GM19240 (cell line): ENCODE results near the gene CCDC51.
"Not testable (repeated sequence)": the region's sequence is repeated elsewhere in the genome, so short reads cannot be mapped to it uniquely, and the experiment has no call there.

ENCODE experiments used
- DNase-seq: peaks from one replicate; pipeline ENCODE4 v3.0.0; 2011; ENCODE audit warnings: low spot score; ENCODE audit not compliant: insufficient read length

Gene CCDC51

DNA sequence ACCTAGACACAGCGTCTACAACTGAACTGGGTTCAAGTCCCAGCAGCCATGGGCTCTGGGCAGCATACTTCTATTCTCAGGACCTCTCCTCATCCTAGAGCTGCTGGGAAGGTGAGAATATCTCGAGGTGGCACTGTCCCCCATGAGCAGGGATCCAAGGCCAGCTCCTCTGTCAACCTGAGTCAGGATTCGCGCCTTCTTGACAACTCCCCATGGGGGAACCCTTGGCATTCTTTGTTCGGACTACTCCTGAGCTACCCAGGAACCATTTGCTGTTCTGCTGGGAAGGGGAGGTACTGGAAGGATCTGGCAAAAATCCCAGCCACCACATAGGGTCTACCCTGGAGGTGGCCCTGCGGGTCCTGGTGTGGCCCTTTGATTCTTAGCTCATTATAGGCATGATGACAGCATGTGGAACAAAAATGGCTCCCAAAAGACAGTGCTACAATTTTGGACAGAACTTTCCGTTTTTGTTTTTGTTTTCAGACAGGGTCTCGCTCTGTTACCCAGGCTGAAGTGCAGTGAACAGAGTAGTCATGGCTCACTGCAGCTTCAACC is 32.3 kb downstream of the CCDC51 start:
- peak; percentile 0 for DNase-seq

DNA sequence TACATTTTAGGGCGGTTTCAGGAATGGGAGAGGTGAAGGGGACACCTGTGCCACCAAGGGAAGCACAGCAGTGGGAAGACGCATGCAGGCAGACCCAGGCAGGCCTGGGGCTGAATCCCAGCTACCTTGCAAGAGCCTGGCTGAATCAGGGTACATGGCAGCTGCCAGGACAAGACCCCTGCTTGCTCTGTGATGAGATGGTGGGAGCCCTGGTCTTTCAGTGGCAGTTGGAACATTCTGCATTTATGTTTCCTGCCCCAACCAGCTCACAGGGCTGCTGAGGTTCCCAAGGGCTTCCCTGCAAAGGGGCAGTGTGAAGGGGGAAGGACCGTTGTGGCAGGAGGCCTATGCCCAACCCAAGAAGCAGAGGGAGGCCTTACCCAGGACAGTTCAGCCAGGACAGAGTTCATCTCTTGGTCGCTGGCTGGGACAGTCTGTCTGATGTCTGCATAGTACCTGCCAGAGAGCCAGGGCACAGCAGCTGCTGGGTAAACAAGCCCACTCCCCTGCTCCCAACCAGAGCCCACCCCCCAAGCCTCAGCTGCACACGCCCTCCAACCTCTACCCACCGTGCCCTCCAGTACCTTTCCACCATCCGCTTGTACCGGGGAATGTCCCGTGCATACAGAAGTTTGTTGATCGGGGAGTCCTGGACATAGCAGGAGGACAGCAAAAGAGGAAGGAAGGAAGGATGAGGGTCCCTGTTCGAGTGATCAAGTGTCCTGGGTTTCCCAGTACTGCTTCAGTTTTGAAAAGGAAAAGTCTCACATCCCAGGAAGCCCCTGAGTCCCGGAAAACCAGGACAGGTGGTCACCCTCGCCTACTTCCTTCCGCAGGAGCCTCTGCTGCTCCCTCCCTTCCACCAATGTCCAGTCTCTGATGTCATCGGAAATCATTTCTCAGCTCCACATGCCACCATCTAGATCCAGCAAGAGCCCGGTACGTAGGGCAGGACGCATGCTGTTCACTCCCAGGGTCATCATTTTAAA is 33.2 kb downstream of the CCDC51 start:
- peak; percentile 2 for DNase-seq

DNA sequence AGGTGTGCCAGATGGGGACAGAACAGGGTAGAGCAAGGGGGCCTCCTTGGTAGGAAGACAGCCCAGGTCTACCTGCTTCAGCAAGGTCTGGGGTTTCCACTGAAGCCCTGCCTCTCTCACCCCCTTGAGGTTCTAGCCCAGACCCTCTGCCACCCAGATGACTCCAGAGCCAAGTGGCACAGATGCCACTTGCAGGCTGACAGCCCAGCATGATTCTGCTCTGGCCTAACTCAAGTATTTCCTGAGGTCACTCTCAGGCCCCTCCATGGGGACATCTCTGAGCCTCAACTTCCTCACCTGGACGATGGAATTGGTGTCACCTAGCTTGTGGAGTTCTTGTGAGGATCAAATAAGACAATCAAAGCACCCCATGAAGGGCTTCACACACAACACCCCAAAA is 33.9 kb downstream of the CCDC51 start:
- DNase-seq, result peak; percentile 0

DNA sequence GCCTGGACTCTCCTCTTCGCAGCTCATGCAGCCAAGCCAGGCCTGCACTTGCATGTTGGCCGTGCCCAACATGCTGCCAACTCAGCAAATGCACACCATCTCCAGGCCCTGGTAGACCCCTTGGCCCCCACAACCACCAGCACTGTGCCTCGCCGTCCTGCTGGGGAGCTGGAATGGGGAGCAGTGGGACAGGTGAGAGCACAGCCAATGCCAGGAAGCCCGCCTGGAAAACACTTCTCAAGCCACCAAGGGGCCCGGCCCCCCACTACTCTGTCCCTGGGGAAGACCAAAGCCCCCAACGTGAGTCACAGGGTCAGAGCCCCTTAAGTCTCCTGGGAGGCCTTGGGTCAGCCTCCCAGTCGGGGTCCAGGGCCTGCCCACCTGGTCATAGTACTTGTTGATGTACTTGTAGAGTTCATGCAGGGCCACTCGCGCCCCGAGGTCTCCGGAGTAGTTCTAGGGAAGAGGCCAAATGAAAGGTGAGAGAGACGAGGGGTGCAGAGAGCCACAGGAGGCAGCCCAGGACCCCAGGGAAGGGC is 34.5 kb downstream of the CCDC51 start:
- no peak for DNase-seq

DNA sequence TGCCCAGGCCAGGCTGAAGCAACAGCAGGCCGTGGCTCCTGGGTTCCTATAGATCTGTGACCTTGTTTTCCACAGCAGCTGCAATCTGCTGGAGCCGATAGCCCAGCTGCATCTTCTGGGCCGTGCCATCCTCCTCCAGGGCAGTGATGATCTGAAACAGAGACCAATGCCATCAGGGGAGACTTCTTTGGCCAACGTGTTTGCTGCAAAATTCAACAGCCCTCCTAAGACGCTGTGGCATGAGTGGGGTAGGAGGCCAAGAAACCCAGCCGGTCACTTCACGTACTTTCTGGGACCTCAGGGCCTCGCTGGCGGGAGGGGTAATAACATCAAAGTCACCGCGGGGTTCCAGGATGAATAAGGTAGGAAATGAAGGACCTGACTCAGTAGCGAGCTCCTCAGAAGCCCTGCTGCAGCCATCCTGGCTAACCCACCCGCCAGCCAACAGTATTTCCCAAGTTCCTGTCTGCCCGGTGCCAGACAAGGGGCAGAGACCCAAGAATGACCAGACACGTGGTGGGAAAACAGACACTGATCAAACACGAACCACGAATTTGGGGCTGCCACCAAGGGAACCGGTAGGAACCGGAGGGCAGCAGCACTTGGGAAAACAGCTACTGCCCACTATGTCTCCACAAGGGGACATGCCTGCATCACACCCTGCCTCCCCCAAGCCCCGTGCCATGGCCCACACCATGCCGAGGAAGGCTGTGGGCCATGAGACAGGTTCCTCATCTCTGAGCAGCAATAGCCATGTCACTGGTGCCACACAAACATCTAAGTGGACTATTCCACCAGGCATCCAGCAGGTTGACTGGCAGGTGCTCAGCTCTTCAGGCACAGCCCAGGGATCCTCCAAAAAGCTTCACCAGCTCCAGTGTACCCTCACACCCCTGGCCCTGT is 35.2 kb downstream of the CCDC51 start:
- DNase-seq, result peak; percentile 1

DNA sequence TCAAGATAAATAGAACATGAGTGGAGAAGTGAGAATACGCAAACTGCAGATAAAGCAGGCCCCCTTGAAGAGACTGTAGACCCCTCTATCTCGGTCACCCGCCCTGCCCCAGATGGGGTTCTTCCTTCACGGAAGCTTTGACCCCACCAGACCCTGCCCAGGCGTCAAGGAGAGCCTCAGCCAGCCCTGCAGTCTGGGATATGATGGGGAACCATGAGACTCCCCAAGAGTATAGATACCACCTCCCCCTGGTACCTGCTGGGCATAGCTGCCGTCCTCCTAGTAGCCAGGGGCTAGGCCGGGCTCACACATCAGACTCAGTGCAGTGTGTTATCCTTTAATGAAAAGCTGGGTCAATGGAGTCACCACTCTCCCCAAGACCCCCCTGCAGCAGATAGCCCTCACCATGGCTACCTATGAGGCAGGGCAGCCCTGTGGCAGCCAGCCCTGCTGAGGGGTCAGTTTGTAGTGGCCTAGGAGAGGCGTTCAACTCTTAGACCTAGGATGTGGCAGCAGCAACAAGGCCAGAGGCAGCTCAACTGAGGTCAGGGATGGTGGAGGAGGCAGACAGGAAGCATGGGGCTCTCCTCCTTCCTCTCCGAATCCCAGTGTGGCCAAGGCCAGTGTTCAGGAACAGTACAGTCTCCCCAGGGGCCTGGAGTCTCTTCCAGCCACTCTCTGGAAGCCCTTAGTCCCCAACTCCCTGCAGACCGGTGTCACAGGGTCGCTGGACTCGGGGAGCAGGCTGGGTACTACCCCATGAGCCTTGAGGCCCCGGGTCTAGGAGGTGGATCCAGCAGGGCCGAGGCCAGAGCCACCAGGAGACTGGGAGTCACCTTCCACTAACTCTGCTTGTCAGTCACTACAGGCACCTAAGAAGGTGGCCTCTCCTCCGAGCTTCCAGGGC is 36.1 kb downstream of the CCDC51 start:
- peak; percentile 1 for DNase-seq

DNA sequence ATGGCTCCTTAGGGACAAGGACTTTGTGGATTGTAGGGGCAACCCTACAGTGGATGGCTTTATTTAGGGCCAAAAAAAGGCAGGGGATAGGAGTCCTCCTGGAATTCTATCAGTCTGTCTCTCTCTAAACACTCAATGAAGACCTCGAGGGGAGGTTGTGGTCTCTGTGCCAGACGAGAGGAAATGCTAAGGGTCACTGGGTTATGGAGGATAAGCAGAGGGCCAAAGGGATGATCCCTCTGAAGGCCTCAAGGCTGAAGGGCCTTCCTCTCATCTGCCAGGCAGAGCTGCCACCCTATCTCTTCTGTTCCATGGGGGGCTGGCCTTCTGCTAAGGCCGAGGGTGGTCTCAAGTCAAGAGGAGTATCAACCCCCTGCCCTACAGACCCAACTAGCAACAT is 37.0 kb downstream of the CCDC51 start:
- DNase-seq, result peak; percentile 0

DNA sequence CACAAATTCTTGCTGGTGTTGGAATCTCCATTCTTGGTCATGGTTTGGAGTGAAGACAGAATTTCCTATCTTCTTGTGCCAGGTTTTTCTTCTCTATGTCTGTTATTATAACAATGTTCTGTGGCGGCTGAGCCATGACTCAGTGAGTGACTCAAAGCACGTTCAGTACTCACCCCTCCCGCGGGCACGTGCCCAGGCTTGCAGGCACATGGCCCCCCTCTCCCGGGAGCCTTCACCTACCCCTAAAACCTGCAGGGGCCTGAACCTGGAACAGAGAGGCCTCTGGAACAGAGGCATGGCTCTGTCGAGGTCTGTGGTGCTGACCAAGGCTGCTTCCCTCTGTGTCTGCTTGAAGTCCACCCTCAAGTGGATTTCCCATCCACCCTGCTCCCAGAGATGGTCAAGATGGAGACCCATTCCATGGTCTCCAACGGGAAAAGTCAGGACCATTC is 37.6 kb downstream of the CCDC51 start:
- no peak for DNase-seq

DNA sequence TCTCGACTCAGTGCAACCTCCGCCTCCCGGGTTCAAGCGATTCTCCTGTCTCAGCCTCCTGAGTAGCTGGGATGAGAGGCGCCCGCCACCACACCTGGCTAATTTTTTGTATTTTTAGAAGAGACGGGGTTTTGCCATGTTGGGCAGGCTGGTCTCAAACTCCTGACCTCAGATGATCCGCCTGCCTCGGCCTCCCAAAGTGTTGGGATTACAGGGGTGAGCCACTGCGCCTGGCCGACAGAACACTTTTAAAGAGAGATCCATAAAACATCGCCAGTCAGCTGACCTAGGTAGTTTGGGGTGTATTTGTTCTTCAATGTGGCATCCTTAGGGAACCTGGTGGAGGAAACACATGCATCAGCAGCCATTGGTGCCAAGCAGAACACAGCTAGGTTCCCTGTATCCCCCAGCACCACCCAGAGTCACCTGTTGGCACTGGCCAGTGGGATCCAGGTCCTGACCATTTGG is 38.5 kb downstream of the CCDC51 start:
- DNase-seq, result not testable (repeated sequence)

DNA sequence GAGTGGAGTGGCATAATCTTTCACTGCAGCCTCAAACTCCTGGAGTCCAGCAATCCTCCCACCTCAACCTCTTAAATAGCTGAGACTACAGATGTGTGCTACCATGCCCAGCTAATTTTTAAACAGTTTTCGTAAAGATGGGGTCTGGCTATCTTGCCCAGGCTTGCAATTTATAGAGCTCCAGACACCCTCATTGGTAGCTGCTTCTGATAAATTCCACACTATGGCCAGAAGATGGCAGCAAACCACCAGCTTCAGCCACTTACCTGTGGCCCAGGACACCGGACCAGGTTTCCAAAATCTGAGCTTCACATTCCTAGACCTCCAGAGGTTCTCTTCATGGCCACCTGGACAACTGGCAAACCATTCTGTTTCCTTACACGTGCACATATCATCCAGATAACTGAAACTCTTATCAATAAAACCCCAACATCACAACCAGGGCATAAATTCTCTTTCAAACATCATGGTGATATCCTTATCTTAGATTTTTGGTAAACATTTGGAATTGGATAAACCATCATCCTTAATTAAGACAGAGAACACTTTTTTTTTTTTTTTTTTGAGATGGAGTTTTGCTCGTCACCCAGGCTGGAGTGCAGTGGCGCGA is 39.0 kb downstream of the CCDC51 start:
- peak; percentile 85 for DNase-seq

DNA sequence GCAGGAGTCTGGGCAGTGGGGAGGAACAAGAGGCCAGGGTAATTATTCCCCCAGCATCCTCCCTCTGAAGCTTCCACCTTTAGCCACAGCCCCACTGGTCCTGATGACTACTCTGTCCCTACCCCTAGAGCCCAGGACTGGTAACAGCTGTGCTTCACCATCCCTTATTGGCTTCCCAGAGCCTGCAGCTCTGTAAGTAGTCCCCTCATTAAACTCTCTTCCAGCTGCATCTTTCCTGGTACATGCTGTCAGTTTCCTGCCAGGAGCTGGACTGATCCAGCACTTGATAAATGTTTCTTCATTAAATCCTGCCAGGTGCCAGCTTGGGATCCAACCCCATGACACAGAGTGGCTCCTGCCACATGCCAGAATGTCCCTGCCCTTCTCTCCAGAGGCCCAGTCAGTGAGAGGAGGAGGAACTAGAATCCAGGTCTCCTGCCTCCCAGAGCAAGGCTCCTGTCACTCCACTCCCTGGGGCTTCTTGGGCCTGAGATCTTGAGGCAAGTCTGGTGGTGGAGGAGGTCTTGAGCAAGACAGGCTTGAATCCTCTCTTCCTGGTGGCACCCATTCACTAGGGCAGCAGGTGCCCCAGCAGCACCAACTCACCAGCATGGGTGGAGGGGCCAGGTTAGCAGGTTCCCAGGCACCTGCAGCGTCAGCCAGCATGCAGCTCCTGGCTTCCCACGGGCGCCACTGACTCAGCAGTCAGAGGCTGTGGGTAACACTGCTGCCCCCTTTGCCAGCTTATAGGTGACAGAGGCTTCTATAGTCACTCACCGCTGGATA is 40.3 kb downstream of the CCDC51 start:
- DNase-seq, result no peak

DNA sequence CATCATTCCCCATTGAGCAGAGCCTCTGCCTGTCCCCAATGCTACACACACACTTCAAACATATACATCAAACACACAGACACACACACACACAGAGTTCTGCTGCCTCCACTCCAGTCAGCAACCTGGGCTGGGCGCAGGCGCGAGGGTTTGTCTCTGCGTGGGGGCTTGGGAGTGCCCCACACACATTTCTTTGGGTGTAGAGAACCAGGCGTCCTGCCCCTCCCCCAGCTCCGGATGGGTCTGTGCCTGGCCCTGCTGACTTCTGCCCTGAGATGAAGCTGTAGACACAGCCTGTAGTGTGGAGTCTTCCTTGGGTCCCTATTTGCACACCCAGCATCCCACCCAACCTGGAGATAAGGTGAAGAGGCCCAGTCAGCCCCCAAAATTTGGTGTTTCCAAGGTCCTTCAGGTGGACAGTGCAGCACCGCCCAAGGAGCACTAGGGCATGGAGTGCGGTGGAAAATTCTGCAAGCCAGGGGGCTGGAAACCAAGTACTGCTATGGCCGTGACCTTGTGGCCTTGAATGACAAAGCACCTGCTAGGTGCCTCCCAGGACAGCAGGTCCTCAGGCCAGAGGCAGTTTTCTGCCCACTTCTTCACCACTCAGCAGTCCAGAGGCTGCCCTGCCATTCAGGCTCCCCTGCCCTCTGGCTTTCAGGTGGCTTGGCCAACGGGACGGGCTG is 41.1 kb downstream of the CCDC51 start:
- no peak for DNase-seq

DNA sequence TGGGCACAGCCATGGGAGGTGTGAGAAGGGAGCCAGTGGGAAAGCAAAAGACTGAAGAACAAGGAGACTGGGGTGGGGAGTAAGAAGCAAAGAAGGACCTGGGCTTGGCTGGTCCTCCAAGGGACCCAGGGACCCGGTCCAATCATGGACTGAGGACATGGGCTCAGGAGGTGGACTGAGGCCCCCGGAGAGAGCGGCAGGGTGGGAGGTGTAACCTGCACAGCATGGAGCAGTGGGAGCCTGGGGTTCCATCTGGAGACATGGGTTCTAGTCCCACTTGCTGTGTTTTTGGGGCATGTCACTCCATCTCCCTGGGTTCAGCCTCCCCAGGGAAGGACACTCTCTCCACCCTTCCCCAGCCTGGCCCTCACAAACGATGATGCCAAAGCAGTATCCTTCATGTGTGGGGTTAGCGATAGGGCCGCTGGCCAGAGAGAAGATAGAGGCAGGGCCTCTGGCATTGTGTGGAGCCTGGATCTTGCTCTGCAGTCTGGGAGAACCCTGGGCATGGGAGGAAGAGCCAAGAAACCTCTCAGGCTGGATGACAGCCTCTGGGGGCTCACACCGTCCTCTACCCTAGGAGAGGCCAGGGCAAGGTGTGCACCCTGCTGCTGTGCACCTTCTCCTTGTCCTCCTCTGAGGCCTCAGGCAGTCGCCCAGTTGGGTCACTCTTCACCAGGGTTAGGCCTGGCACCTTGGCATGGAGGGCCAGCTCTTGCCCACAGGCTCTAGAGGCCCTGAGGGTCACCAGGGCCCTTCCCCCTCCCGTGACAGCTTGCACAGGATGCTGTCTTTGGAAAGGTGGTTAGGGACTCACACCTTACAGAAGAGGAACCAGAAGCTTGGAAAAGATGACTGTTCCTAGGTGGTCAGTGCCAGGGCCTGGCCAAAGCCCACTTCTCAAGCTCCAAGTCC is 41.9 kb downstream of the CCDC51 start:
- no peak for DNase-seq

DNA sequence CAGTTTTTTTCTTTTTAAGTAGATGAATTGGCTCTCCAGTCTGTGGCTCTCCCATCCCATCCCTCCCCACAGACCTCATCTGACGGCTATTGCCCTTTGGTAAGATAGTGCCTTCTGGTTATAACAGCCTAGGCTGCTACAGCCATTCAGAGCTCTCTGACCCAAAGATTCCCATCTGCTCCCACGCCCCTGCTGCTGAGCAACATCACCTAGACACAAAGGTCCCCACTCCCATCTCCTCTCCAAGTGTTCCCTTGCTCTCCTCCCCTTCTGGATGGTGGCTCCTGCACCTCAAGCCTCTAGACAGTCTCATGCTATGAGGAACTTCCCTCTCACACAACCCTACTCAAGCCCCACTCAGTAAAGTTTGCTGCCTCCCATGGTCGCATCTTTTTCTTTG is 44.2 kb downstream of the CCDC51 start:
- DNase-seq, result no peak

DNA sequence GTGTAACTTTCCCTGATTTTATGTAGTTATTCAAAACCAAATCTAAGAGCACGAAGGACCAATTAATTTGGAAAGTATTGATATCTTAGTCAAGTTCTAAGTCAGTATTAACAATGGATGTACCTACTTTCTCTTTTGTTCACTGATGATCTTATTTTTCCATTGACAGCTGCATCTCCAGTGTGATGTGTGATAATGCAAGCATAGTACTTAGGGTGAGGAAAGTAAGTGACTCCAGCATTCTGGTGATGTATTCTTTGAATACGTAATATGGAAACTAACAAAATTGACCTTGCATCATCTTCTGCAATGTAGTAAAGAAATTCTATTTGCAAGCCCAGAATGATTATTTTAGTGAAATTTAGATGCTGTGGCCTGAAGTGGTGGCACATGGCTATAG is 45.5 kb downstream of the CCDC51 start:
- no peak for DNase-seq

DNA sequence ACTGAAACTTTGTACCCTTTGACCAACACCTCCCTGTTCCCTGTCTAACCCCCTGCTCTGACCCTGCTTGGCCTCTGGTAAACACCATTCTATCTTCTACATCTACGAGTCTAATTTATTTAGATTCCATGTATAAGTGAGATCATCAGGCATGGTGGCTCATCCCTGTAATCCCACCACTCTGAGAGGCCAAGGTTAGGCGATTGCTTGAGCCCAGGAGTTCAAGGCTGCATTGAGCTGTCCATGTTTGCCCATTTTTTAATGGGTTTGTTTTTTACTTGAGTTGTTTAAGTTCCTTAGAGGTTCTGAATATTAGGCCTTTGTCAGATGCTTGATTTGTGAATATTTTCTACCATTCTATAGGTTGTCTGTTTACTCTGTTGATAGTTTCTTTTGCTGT is 51.0 kb downstream of the CCDC51 start:
- no peak for DNase-seq

DNA sequence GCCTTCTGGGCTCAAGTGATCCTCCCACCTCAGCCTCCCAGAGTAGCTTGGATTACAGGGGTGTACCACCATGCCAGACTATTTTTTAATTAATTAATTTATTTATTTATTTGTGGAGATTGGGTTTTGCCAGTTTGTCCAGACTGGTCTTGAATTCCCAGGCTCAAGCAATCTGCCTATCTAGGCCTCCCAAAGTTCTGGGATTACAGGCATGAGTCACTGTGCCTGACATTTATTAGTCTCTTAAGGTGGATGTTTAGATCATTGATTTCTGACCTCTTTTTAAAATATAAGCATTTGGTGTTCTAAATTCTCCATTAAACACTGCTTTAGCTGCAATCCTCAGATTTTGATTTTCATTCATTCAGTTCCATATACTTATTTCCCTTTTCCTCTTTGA is 52.3 kb downstream of the CCDC51 start:
- no peak for DNase-seq
